KMS-11 (cell line): ENCODE measurements around the gene ARHGEF38.

Experiments
- H2AFZ ChIP-seq: fragments of 200-600 bp; sonication (generic); 2 replicates; pipeline ENCODE4 v1.6.1; 2016; ENCODE audit warnings: antibody characterized with exemption, mixed run types, low read depth
- H3K27ac ChIP-seq: fragments of 200-600 bp; sonication (generic); 2 replicates; pipeline ENCODE4 v1.6.1; 2016; ENCODE audit warnings: mild to moderate bottlenecking, mixed run types
- H3K27me3 ChIP-seq: fragments of 200-600 bp; sonication (generic); 2 replicates; pipeline ENCODE4 v1.6.1; 2017; ENCODE audit warnings: mild to moderate bottlenecking, low read depth, mixed run types, moderate library complexity; ENCODE audit not compliant: insufficient read depth
- H3K36me3 ChIP-seq: fragments of 200-600 bp; sonication (generic); 2 replicates; pipeline ENCODE4 v1.6.1; 2017; ENCODE audit warnings: mild to moderate bottlenecking, mixed run types; ENCODE audit not compliant: insufficient read depth
- H3K4me1 ChIP-seq: fragments of 200-600 bp; sonication (generic); 2 replicates; pipeline ENCODE4 v1.6.1; 2016; ENCODE audit warnings: mild to moderate bottlenecking, low read depth, mixed run types; ENCODE audit not compliant: poor library complexity, severe bottlenecking
- H3K4me2 ChIP-seq: fragments of 200-600 bp; sonication (generic); 2 replicates; pipeline ENCODE4 v1.7.0; 2016; ENCODE audit warnings: mild to moderate bottlenecking, mixed run types
- H3K4me3 ChIP-seq: fragments of 200-600 bp; sonication (generic); IDR thresholded peaks from 2 replicates; pipeline ENCODE4 v1.6.1; 2017; ENCODE audit warnings: low read depth, low read length, mixed read lengths; ENCODE audit not compliant: insufficient read depth
- H3K79me2 ChIP-seq: fragments of 200-600 bp; sonication (generic); 2 replicates; pipeline ENCODE4 v1.6.1; 2016; ENCODE audit warnings: low read depth, mixed run types; ENCODE audit not compliant: insufficient read depth
- H3K9ac ChIP-seq: fragments of 200-600 bp; sonication (generic); 2 replicates; pipeline ENCODE4 v1.6.1; 2016; ENCODE audit warnings: mild to moderate bottlenecking, mixed run types
- H4K20me1 ChIP-seq: fragments of 200-600 bp; sonication (generic); 2 replicates; pipeline ENCODE4 v1.6.1; 2016; ENCODE audit warnings: mild to moderate bottlenecking, mixed run types; ENCODE audit not compliant: insufficient read depth
- TF ChIP-seq, protein P1 (sequence below): fragments of 200-600 bp; sonication (generic); conservative IDR thresholded peaks from 2 replicates; pipeline ENCODE4 v1.6.1; 2017; ENCODE audit warnings: low read depth, mild to moderate bottlenecking, antibody characterized with exemption, low read length, moderate library complexity, mixed read lengths

Gene ARHGEF38

GRCh38 chr4:105630670-105631655, 78.5 kb downstream of the ARHGEF38 start:
- no peaks in the 10 kb centered on the region for H4K20me1 ChIP-seq
- H3K9ac ChIP-seq, result no peak overlapping the region
- TF ChIP-seq, protein P1, sequence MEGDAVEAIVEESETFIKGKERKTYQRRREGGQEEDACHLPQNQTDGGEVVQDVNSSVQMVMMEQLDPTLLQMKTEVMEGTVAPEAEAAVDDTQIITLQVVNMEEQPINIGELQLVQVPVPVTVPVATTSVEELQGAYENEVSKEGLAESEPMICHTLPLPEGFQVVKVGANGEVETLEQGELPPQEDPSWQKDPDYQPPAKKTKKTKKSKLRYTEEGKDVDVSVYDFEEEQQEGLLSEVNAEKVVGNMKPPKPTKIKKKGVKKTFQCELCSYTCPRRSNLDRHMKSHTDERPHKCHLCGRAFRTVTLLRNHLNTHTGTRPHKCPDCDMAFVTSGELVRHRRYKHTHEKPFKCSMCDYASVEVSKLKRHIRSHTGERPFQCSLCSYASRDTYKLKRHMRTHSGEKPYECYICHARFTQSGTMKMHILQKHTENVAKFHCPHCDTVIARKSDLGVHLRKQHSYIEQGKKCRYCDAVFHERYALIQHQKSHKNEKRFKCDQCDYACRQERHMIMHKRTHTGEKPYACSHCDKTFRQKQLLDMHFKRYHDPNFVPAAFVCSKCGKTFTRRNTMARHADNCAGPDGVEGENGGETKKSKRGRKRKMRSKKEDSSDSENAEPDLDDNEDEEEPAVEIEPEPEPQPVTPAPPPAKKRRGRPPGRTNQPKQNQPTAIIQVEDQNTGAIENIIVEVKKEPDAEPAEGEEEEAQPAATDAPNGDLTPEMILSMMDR, result no peak
- H2AFZ ChIP-seq, result no peak overlapping the region
- no peak overlapping the region for H3K27ac ChIP-seq
- H3K4me2 ChIP-seq, result no peak overlapping the region
- H3K36me3 ChIP-seq, result no peaks in the 10 kb centered on the region
- H3K79me2 ChIP-seq, result no peaks in the 10 kb centered on the region
- H3K27me3 ChIP-seq, result no peaks in the 10 kb centered on the region
- peaks cover 60% of the 10 kb centered on the region for H3K4me1 ChIP-seq
- H3K4me3 ChIP-seq, result no peak overlapping the region

DNA sequence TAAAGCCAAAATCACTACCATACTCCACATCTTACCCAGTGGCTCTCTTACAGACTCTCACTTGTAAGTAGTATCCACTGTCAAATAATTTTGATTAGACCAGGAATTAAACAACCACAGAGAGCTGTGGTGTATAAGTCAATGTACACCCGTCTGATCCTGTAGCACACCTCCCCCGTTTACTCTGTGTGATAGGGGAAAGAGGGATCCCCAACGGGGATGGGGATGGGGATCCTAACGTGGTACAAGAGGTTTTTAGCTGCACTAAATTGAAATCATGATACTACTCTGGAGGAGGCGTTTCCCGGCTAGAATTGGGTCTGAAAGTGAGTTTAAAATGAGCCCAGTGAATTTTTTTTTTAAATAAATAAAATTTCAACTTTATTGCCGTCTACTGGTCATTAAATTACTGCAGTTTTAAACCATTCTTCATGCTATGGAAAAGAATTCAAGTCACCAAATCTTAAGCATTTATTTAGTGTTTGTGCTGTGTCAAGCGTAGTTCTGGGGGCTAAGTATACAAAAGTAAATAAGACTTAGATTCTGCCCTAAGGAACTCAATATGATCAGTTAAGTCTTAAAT, 79.5 kb downstream of the ARHGEF38 start:
- Histone ChIP-seq H3K4me3 (no peak overlapping the region), H2AFZ (peak overlapping the region; percentile 42; the same call in 1 of the 2 replicates), H3K9ac (no peak overlapping the region), H4K20me1 (no peaks in the 10 kb centered on the region), H3K79me2 (no peaks in the 10 kb centered on the region), H3K27me3 (no peaks in the 10 kb centered on the region), H3K36me3 (no peaks in the 10 kb centered on the region), H3K4me1 (peaks cover 69% of the 10 kb centered on the region), H3K4me2 (peak overlapping the region; percentile 81), H3K27ac (peak overlapping the region; percentile 63)
- TF ChIP-seq, protein P1, result no peak

DNA sequence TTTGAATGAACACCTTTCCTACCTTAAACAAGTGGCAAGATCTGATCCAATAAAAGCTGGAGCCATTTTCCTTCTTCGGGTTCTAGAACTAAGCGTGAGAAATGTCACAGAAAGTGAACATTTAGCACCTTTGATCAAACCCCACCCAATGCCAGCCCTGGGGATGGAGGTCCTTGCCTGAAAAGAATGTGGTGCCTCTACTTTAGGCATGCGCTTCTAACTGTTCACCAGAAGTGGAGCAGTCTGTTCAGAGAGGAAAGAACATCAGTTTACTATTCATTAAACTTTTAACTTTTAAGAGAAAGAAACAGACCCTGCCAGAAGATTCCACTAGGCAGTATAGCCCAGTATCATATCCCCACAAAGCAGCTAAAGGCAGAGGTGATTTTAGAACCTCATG, 80.2 kb downstream of the ARHGEF38 start:
- TF ChIP-seq, protein P1, result peak; percentile 38; the same call in 1 of the 2 replicates
- no peaks in the 10 kb centered on the region for H3K27me3 ChIP-seq
- no peaks in the 10 kb centered on the region for H3K36me3 ChIP-seq
- peak overlapping the region; percentile 9; the same call in 1 of the 2 replicates for H3K9ac ChIP-seq
- no peaks in the 10 kb centered on the region for H4K20me1 ChIP-seq
- H3K27ac ChIP-seq, result peak overlapping the region; percentile 63
- H3K79me2 ChIP-seq, result no peaks in the 10 kb centered on the region
- H3K4me1 ChIP-seq, result peaks cover 76% of the 10 kb centered on the region
- H3K4me3 ChIP-seq, result no peak overlapping the region
- H3K4me2 ChIP-seq, result peak overlapping the region; percentile 81
- peak overlapping the region; percentile 42 for H2AFZ ChIP-seq

DNA sequence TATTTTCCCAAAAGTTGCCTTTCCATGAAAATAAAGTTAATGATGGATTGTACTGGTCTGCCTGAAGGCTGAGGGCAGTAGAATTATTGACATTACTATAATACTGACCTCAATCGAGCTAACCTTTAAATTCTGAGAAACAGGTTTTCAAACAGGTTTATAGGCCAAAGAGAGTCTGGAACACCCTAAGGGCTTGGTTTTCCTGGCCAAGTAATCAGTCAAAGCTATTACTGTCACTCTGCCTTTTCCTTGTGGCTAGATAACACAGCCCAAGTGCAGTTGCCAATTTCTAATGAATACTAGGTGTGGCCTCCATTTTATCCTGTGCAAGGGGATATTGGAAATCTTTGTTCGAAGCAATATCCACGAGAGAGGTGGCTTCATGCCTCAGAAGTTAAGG, 80.8 kb downstream of the ARHGEF38 start:
- Histone ChIP-seq H3K4me1 (peaks cover 82% of the 10 kb centered on the region), H4K20me1 (no peaks in the 10 kb centered on the region), H3K27me3 (no peaks in the 10 kb centered on the region), H2AFZ (peak overlapping the region; percentile 42; the same call in 1 of the 2 replicates), H3K79me2 (no peaks in the 10 kb centered on the region), H3K27ac (peak overlapping the region; percentile 63), H3K36me3 (no peaks in the 10 kb centered on the region), H3K4me3 (no peak overlapping the region), H3K4me2 (peak overlapping the region; percentile 81), H3K9ac (peak overlapping the region; percentile 9; the same call in 1 of the 2 replicates)
- TF ChIP-seq, protein P1, result no peak
